Stimulated activated effector memory CD8-positive, alpha-beta T cell treated with anti-CD3 and anti-CD28 coated beads, Interleukin-12 subunit alpha, Interleukin-12 subunit beta, amount 100 ng/mL, for 72 hours (primary cell): ENCODE measurements around the gene COL23A1.

ENCODE experiments used
- ATAC-seq: fragments of 150-1000 bp; cut with Tn5 transposase; 2 replicates; pipeline ENCODE4 v1.10.0; 2021
- DNase-seq, 2 donors: peaks; one replicate each; pipeline ENCODE4 v3.0.0; 2021 to 2022; ENCODE audit warnings: low spot score in 2 of 2
- H3K27ac Mint-ChIP-seq: one replicate; pipeline ENCODE4 v1.8.0; 2022; ENCODE audit warnings: mild to moderate bottlenecking, mixed read lengths
- H3K36me3 Mint-ChIP-seq: one replicate; pipeline ENCODE4 v1.8.0; 2022; ENCODE audit warnings: mild to moderate bottlenecking, mixed read lengths
- H3K4me1 Mint-ChIP-seq: one replicate; pipeline ENCODE4 v1.8.0; 2022; ENCODE audit warnings: mixed read lengths
- H3K4me3 Mint-ChIP-seq: one replicate; pipeline ENCODE4 v1.8.0; 2022; ENCODE audit warnings: mild to moderate bottlenecking, mixed read lengths
- H3K9me3 Mint-ChIP-seq: one replicate; pipeline ENCODE4 v1.8.0; 2022; ENCODE audit warnings: mixed read lengths

Gene COL23A1

GRCh38 chr5:178432421-178433272 is 157.5 kb downstream of the COL23A1 start:
- DNase-seq, result no peak
- no peak overlapping the region for H3K27ac Mint-ChIP-seq
- no peaks in the 10 kb centered on the region for H3K36me3 Mint-ChIP-seq
- ATAC-seq, result no peak
- no peaks in the 10 kb centered on the region for H3K4me1 Mint-ChIP-seq
- H3K9me3 Mint-ChIP-seq, result no peaks in the 10 kb centered on the region
- no peak overlapping the region for H3K4me3 Mint-ChIP-seq

- DNase-seq (no peak), ATAC-seq (no peak)
- Mint-ChIP-seq H3K36me3 (no peaks in the 10 kb centered on the region), H3K4me3 (no peak overlapping the region), H3K9me3 (no peaks in the 10 kb centered on the region), H3K4me1 (no peaks in the 10 kb centered on the region), H3K27ac (no peak overlapping the region)
Observed at GRCh38 chr5:178431782-178432165, 158.4 kb downstream of the COL23A1 start.

- Mint-ChIP-seq H3K4me1 (no peaks in the 10 kb centered on the region), H3K4me3 (no peak overlapping the region), H3K27ac (no peak overlapping the region), H3K36me3 (no peaks in the 10 kb centered on the region), H3K9me3 (no peaks in the 10 kb centered on the region)
- DNase-seq (no peak), ATAC-seq (no peak)
Observed at GRCh38 chr5:178431063-178431781, 159.0 kb downstream of the COL23A1 start.

DNA sequence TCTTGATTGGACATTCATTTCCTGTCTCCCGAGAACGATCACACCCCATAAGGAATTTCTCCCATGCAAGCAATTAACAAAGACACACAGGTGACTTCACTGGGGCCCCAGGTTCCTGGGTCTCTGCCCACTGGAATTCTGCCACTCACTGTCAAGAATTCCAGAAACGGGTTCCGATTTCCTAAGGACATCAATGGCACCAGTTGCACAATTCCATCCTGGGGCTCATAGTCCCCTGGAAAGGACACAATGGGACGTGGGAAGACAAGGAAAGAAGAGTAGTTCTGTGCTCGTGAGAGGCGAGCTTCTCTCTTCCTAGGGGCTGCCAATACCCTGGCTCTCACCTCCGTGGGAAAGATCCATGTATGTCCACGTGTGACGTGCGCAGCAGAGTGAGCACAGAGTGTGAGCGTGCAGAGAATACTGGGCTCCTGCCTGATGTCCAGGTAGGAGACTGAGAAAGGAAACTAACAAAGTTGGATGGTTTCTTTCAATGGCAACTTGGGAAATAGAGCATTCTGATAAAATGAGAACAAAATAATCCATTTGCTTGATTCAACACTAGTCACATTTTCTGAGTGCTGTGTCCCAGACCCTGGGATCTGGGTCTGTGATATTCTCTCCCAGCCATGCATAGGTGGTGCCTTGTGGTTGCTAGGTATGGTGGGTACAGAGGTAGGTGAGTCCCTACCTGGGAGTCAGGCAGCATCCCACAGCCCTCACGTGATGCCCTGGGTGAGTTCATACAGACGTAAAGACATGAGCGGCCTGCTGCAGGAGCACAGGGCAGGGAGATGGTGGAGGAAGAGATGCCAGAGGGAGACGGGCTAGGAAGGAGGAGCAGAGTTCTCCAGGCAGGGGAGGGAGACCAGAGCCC is 159.8 kb downstream of the COL23A1 start:
- DNase-seq (no peak), ATAC-seq (no peak)
- Mint-ChIP-seq H3K27ac (no peak overlapping the region), H3K9me3 (no peaks in the 10 kb centered on the region), H3K4me3 (no peak overlapping the region), H3K4me1 (no peaks in the 10 kb centered on the region), H3K36me3 (no peaks in the 10 kb centered on the region)

DNA sequence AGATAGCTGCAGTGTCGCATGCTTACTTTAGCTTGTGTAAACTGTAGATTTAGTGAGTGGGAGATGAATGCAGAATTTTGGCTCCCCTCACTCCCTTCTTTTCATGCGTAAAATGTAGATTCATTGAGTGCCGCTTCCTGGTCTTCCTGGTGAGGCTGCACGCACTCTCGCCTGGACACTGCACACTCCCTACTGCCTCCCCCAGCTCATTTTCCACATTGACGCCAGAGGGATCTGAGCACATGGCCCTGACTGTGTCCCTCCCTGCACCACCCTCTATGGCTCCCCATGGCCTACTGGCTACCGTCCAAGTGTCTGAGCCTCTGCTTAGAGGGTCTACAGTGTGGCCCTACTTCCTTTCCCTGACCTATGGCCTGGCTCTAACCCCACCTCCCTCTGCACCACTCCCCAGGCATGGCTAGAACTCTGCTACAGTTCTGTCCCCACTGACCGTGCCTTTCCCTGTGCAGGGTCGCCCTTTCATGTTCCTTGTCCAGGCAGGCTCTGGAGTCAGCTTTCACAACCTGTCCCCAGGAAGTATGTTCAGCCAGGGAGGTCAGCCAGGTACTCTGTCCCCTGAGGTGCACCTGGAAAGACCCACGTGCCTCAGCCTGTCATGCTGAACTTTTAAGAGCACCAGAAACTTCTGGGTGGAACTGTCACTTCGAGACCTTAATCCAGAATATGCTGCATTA is 160.6 kb downstream of the COL23A1 start:
- DNase-seq, result no peak
- ATAC-seq, result peak; percentile 4
- Mint-ChIP-seq H3K4me3 (no peak overlapping the region), H3K9me3 (no peaks in the 10 kb centered on the region), H3K36me3 (no peaks in the 10 kb centered on the region), H3K4me1 (no peaks in the 10 kb centered on the region), H3K27ac (no peak overlapping the region)

DNA sequence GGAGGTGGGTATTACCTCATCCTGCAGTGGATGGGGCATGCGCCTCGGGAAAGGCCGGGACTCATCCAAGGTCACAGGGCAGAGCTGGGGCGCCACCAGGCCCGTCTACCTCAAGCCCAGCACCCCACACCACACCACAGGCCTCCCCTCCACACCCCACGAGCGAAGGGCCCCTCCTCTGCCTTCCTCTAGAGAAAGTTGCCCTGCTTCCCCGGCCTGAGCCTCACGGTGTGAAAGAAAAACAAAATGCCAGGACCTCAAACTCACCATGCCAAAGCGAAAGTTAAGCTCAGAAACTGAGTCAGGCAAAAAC is 161.1 kb downstream of the COL23A1 start:
- DNase-seq, result no peak
- ATAC-seq, result no peak
- Mint-ChIP-seq H3K4me3 (no peak overlapping the region), H3K4me1 (no peaks in the 10 kb centered on the region), H3K9me3 (no peaks in the 10 kb centered on the region), H3K36me3 (no peaks in the 10 kb centered on the region), H3K27ac (no peak overlapping the region)

GRCh38 chr5:178428341-178429155 is 161.6 kb downstream of the COL23A1 start:
- no peak overlapping the region for H3K4me3 Mint-ChIP-seq
- H3K36me3 Mint-ChIP-seq, result no peaks in the 10 kb centered on the region
- no peak overlapping the region for H3K27ac Mint-ChIP-seq
- no peaks in the 10 kb centered on the region for H3K4me1 Mint-ChIP-seq
- DNase-seq (no peak), ATAC-seq (no peak)
- H3K9me3 Mint-ChIP-seq, result no peaks in the 10 kb centered on the region

- no peak for ATAC-seq
- H3K36me3 Mint-ChIP-seq, result no peaks in the 10 kb centered on the region
- H3K4me3 Mint-ChIP-seq, result no peak overlapping the region
- H3K4me1 Mint-ChIP-seq, result no peaks in the 10 kb centered on the region
- H3K27ac Mint-ChIP-seq, result no peak overlapping the region
- DNase-seq, result no peak
- H3K9me3 Mint-ChIP-seq, result no peaks in the 10 kb centered on the region
Observed at GRCh38 chr5:178427576-178428197, 162.5 kb downstream of the COL23A1 start.

- no peak for DNase-seq
- Mint-ChIP-seq H3K36me3 (no peaks in the 10 kb centered on the region), H3K27ac (no peak overlapping the region), H3K4me3 (no peak overlapping the region), H3K9me3 (no peaks in the 10 kb centered on the region), H3K4me1 (no peaks in the 10 kb centered on the region)
- no peak for ATAC-seq
Observed at GRCh38 chr5:178426326-178427130, 163.7 kb downstream of the COL23A1 start.

DNA sequence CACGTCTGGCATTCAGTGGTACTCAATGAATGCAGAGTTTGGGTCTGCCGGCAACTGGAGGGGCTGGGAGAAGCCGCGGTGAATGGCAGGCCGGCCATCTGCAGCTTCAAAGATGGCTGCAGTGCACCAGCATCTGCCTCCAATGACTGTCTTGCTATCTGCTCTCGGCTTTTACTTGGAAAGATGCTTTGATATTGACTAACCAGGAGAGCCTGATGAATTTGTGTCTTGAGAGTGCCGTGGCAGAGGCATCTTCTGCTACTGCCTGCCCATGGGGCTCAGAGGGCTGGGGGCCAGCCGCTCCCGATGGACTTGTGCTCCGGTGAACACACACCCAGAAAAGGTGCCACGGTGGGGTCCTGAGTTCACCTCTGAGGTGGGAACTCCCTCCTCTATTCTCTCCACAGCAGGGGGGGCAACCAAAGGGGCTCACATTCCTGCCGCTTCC is 164.5 kb downstream of the COL23A1 start:
- Mint-ChIP-seq H3K27ac (no peak overlapping the region), H3K36me3 (no peaks in the 10 kb centered on the region), H3K4me1 (no peaks in the 10 kb centered on the region), H3K9me3 (no peaks in the 10 kb centered on the region), H3K4me3 (no peak overlapping the region)
- no peak for ATAC-seq
- no peak for DNase-seq

- ATAC-seq (no peak), DNase-seq (no peak)
- Mint-ChIP-seq H3K36me3 (no peaks in the 10 kb centered on the region), H3K27ac (no peak overlapping the region), H3K4me3 (no peak overlapping the region), H3K9me3 (no peaks in the 10 kb centered on the region), H3K4me1 (no peaks in the 10 kb centered on the region)
Observed at GRCh38 chr5:178424810-178425177, 165.4 kb downstream of the COL23A1 start.

GRCh38 chr5:178423901-178424809 is 166.0 kb downstream of the COL23A1 start:
- no peaks in the 10 kb centered on the region for H3K36me3 Mint-ChIP-seq
- no peaks in the 10 kb centered on the region for H3K9me3 Mint-ChIP-seq
- no peaks in the 10 kb centered on the region for H3K4me1 Mint-ChIP-seq
- DNase-seq (no peak), ATAC-seq (no peak)
- no peak overlapping the region for H3K4me3 Mint-ChIP-seq
- no peak overlapping the region for H3K27ac Mint-ChIP-seq

DNA sequence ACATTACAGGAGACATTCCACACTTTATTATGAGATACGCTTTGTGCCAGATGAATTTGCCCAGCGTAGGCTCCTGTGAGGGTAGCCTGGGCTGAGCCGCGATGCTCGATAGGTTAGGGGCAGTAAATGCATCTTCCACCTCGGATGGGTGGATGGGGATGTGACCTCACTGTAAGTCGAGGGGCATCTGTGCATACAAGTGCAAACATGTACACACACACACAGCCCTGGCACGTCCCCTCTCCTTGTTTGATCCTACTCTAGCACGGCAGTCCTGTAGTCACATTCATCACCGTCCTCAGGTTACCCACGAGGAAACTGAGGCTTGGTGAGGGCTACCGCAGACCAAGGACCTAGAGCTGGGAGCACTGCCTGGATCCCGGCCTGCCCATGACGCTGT is 166.8 kb downstream of the COL23A1 start:
- no peaks in the 10 kb centered on the region for H3K36me3 Mint-ChIP-seq
- H3K27ac Mint-ChIP-seq, result no peak overlapping the region
- ATAC-seq, result no peak
- no peaks in the 10 kb centered on the region for H3K9me3 Mint-ChIP-seq
- H3K4me3 Mint-ChIP-seq, result no peak overlapping the region
- no peaks in the 10 kb centered on the region for H3K4me1 Mint-ChIP-seq
- DNase-seq, result no peak
